RCC 7860 (cell line): ENCODE results near the gene CSPG4.
A peak's percentile ranks its signal among the peaks of the same experiment; 100 is the strongest.
"Not testable (repeated sequence)": the region's sequence is repeated elsewhere in the genome, so short reads cannot be mapped to it uniquely, and the experiment has no call there.

Experiments
- DNase-seq: peaks from one replicate; pipeline ENCODE4 v3.0.0-alpha.2; 2015; ENCODE audit warnings: low spot score
- FAIRE-seq: peaks from 2 replicates; lab custom pipeline; 2012; peaks lifted over from hg19 to GRCh38; lab: Jason Lieb, UNC

CSPG4 gene

GRCh38 chr15:75633922-75634321 is 78.7 kb downstream of the CSPG4 start:
- DNase-seq, FAIRE-seq: not testable (repeated sequence)

- DNase-seq (no peak), FAIRE-seq (no peak)
These were observed 80.7 kb downstream of the CSPG4 start for GRCh38 chr15:75631935-75632334.

- DNase-seq = peak; percentile 83
- peak; percentile 33 for FAIRE-seq
These were observed 86.9 kb downstream of the CSPG4 start, which contains the start of gene SNUPN for GRCh38 chr15:75625542-75626347. Gene SNUPN, minus strand, starts transcription at chr15:75625725. Its CDS starts 4,674 bp downstream, at chr15:75621051.
